H1 (cell line): Measurements from ENCODE around the gene CAMTA1. TPM values are rescaled to one million over a fixed set of nuclear protein-coding genes. Genes with fewer than 3 reads are reported as not detected.

ENCODE experiments used
- CTCF ChIA-PET: fragments of 300-600 bp; sonication (Branson Sonifier 250); formaldehyde crosslinking; loops from one replicate; lab custom pipeline; 2021; ENCODE audit not compliant: partially characterized antibody; lab: Charles Lee
- POLR2A ChIA-PET: fragments of 300-600 bp; sonication (Branson Sonifier 250); formaldehyde crosslinking; loops from one replicate; lab custom pipeline; 2021; ENCODE audit warnings: inconsistent platforms; ENCODE audit not compliant: partially characterized antibody; lab: Charles Lee
- DNase-seq, 2 experiments: peaks; one replicate each; pipeline versions ENCODE4 v3.0.0 to v3.0.0-alpha.2; 2010 to 2022; ENCODE audit warnings: low spot score in 2 of 2, low read depth in 1 of 2, mixed read lengths in 1 of 2
- FAIRE-seq: peaks from 2 replicates; lab custom pipeline; 2011; peaks lifted over from hg19 to GRCh38; lab: Jason Lieb, UNC
- H2AFZ ChIP-seq: 2 replicates; pipeline ENCODE4 v1.8.1; 2012; ENCODE audit warnings: low read length, inconsistent platforms
- H2AK5ac ChIP-seq: 2 replicates; pipeline ENCODE4 v1.6.1; 2013; ENCODE audit warnings: low read depth, low read length
- H2BK120ac ChIP-seq: replicated peaks from 2 replicates; pipeline ENCODE3; 2013; ENCODE audit warnings: low read depth, low read length, inconsistent platforms
- H2BK12ac ChIP-seq: 2 replicates; pipeline ENCODE4 v1.6.1; 2013; ENCODE audit warnings: low read depth, low read length
- H2BK15ac ChIP-seq: 2 replicates; pipeline ENCODE4 v1.6.1; 2013; ENCODE audit warnings: low read length
- H2BK20ac ChIP-seq: 2 replicates; pipeline ENCODE4 v1.6.1; 2013; ENCODE audit warnings: low read length
- H2BK5ac ChIP-seq: 2 replicates; pipeline ENCODE4 v1.6.1; 2013; ENCODE audit warnings: low read depth, low read length
- H3K14ac ChIP-seq: 2 replicates; pipeline ENCODE4 v1.6.1; 2013; ENCODE audit warnings: inconsistent platforms; ENCODE audit not compliant: insufficient read length
- H3K18ac ChIP-seq: 2 replicates; pipeline ENCODE4 v1.6.1; 2013; ENCODE audit warnings: low read length; ENCODE audit errors: extremely low read depth
- H3K23ac ChIP-seq: 2 replicates; pipeline ENCODE4 v1.6.1; 2013; ENCODE audit warnings: inconsistent platforms; ENCODE audit not compliant: insufficient read length
- H3K23me2 ChIP-seq: 2 replicates; pipeline ENCODE4 v1.6.1; 2013; ENCODE audit warnings: low read depth, low read length
- H3K27ac ChIP-seq: 2 replicates; pipeline ENCODE4 v1.6.1; 2011; ENCODE audit warnings: low read depth, low read length, inconsistent platforms
- H3K27me3 ChIP-seq, 4 experiments: replicated peaks in 1 of 4; 1 replicate in 1 of 4; 2 replicates in 3 of 4; pipeline versions ENCODE4 v1.6.1 to v1.8.1; 2011 to 2013; ENCODE audit warnings: low read length in 3 of 4, mild to moderate bottlenecking in 3 of 4, inconsistent platforms in 2 of 4, mixed read lengths in 2 of 4, moderate library complexity in 1 of 4; ENCODE audit not compliant: control insufficient read depth in 3 of 4, insufficient read depth in 3 of 4; ENCODE audit errors: extremely low read depth in 1 of 4
- H3K36me3 ChIP-seq, 4 experiments: 2 replicates each; pipeline versions ENCODE4 v1.6.1 to v1.8.1; 2011 to 2013; ENCODE audit warnings: mild to moderate bottlenecking in 4 of 4, low read length in 3 of 4, moderate library complexity in 2 of 4, control low read depth in 1 of 4, inconsistent platforms in 1 of 4; ENCODE audit not compliant: insufficient read depth in 4 of 4, control insufficient read depth in 2 of 4
- H3K4ac ChIP-seq: replicated peaks from 2 replicates; pipeline ENCODE3; 2013; ENCODE audit warnings: low read length, low read depth, mixed read lengths, inconsistent platforms; ENCODE audit not compliant: insufficient read length
- H3K4me1 ChIP-seq, 4 experiments: replicated peaks in 1 of 4; 1 replicate in 1 of 4; 2 replicates in 3 of 4; pipeline versions ENCODE4 v1.6.1 to v1.8.1; 2011 to 2013; ENCODE audit warnings: low read length in 3 of 4, inconsistent platforms in 2 of 4, mixed read lengths in 1 of 4; ENCODE audit not compliant: insufficient read depth in 4 of 4, control insufficient read depth in 3 of 4
- H3K4me2 ChIP-seq, 2 experiments: 2 replicates each; pipeline versions ENCODE4 v1.6.1 to v1.8.1; 2011 to 2013; ENCODE audit warnings: low read depth in 2 of 2, low read length in 2 of 2, control low read depth in 1 of 2, inconsistent platforms in 1 of 2, mild to moderate bottlenecking in 1 of 2; ENCODE audit not compliant: insufficient read depth in 1 of 2
- H3K4me3 ChIP-seq, 4 experiments: fragments of 200-600, 300-600 bp in 1 of 4; sonication (generic), shearing (Covaris generic), sonication (Bioruptor Twin) in 1 of 4; 2 replicates each; pipeline versions ENCODE4 v1.5.1 to v1.8.1; 2011 to 2016; ENCODE audit warnings: low read length in 4 of 4, low read depth in 3 of 4, control low read depth in 2 of 4, inconsistent platforms in 2 of 4, mild to moderate bottlenecking in 2 of 4, mixed read lengths in 1 of 4, moderate library complexity in 1 of 4; ENCODE audit not compliant: insufficient read depth in 2 of 4; ENCODE audit errors: extremely low read depth in 1 of 4
- H3K56ac ChIP-seq: replicated peaks from 2 replicates; pipeline ENCODE3; 2013; ENCODE audit warnings: low read depth, mild to moderate bottlenecking, mixed read lengths, low read length, inconsistent platforms; ENCODE audit not compliant: insufficient read length
- H3K79me1 ChIP-seq: 2 replicates; pipeline ENCODE4 v1.6.1; 2013; ENCODE audit warnings: low read depth, low read length, control low read depth
- H3K79me2 ChIP-seq, 2 experiments: 2 replicates each; pipeline versions ENCODE4 v1.6.1 to v1.8.1; 2012 to 2013; ENCODE audit warnings: low read length in 2 of 2, mild to moderate bottlenecking in 2 of 2, inconsistent platforms in 1 of 2; ENCODE audit not compliant: insufficient read depth in 2 of 2, control insufficient read depth in 1 of 2
- H3K9ac ChIP-seq, 4 experiments: replicated peaks in 1 of 4; 1 replicate in 1 of 4; 2 replicates in 3 of 4; pipeline versions ENCODE4 v1.6.1 to v1.8.1; 2011 to 2013; ENCODE audit warnings: low read depth in 3 of 4, low read length in 3 of 4, control low read depth in 2 of 4, mild to moderate bottlenecking in 2 of 4, moderate library complexity in 2 of 4, inconsistent platforms in 1 of 4; ENCODE audit errors: extremely low read depth in 1 of 4
- H3K9me3 ChIP-seq, 2 experiments: 2 replicates each; pipeline versions ENCODE4 v1.6.1 to v1.8.1; 2012 to 2013; ENCODE audit warnings: mild to moderate bottlenecking in 2 of 2, moderate library complexity in 2 of 2, control low read depth in 1 of 2, inconsistent platforms in 1 of 2, low read depth in 1 of 2, low read length in 1 of 2, mixed read lengths in 1 of 2; ENCODE audit not compliant: insufficient read depth in 2 of 2
- H4K20me1 ChIP-seq, 2 experiments: replicated peaks in 1 of 2; 2 replicates each; pipeline versions ENCODE3 to v1.8.1; 2011 to 2013; ENCODE audit warnings: inconsistent platforms in 2 of 2, low read length in 2 of 2, mild to moderate bottlenecking in 1 of 2; ENCODE audit not compliant: insufficient read depth in 2 of 2, control insufficient read depth in 1 of 2
- H4K5ac ChIP-seq: 2 replicates; pipeline ENCODE4 v1.6.1; 2013; ENCODE audit warnings: low read length, low read depth, mixed read lengths, inconsistent platforms; ENCODE audit not compliant: insufficient read length
- H4K8ac ChIP-seq: 2 replicates; pipeline ENCODE4 v1.8.0; 2013; ENCODE audit warnings: mild to moderate bottlenecking, moderate library complexity, low read length, inconsistent platforms; ENCODE audit not compliant: insufficient read depth; ENCODE audit errors: extremely low read depth
- H4K91ac ChIP-seq: replicated peaks from 2 replicates; pipeline ENCODE3; 2013; ENCODE audit warnings: low read length, mixed read lengths, inconsistent platforms; ENCODE audit not compliant: insufficient read length
- ASH2L ChIP-seq: fragments of 200-600, 300-600 bp; sonication (generic); IDR thresholded peaks from one replicate; pipeline ENCODE4 v1.7.1; 2017; ENCODE audit warnings: low read length
- JUN ChIP-seq: IDR thresholded peaks from 2 replicates; pipeline ENCODE4 v1.6.1; 2011; ENCODE audit warnings: low read depth, mild to moderate bottlenecking, improper control_type of control experiment, low read length
- KDM1A ChIP-seq: fragments of 200-600, 300-600 bp; sonication (generic); IDR thresholded peaks from 2 replicates; pipeline ENCODE4 v1.7.1; 2016; ENCODE audit warnings: mild to moderate bottlenecking, low read length, borderline replicate concordance
- PHF8 ChIP-seq: fragments of 200-600 bp; sonication (generic); conservative IDR thresholded peaks from 2 replicates; pipeline ENCODE4 v1.7.1; 2012; ENCODE audit warnings: low read depth, mild to moderate bottlenecking, inconsistent platforms, low read length, moderate library complexity
- SIN3A ChIP-seq, 2 experiments: IDR thresholded peaks in 1 of 2; conservative IDR thresholded peaks in 1 of 2; 2 replicates each; pipeline ENCODE4 v1.6.1; 2011 to 2012; ENCODE audit warnings: low read length in 2 of 2, improper control_type of control experiment in 1 of 2, low read depth in 1 of 2, mild to moderate bottlenecking in 1 of 2
- SIRT6 ChIP-seq: IDR thresholded peaks from one replicate; pipeline ENCODE4 v1.7.1; 2012; ENCODE audit warnings: low read length, inconsistent platforms
- SIX5 ChIP-seq: IDR thresholded peaks from 2 replicates; pipeline ENCODE4 v1.6.1; 2011; ENCODE audit warnings: mild to moderate bottlenecking, low read depth, low read length
- SP1 ChIP-seq: IDR thresholded peaks from 2 replicates; pipeline ENCODE4 v1.6.1; 2011; ENCODE audit warnings: low read depth, low read length
- TAF7 ChIP-seq: optimal IDR thresholded peaks from 2 replicates; pipeline ENCODE3; 2011; ENCODE audit warnings: low read depth, mild to moderate bottlenecking, inconsistent platforms, low read length, moderate library complexity, borderline replicate concordance
- TBP ChIP-seq: IDR thresholded peaks from 2 replicates; pipeline ENCODE4 v1.6.1; 2011; ENCODE audit warnings: low read depth, low read length, improper control_type of control experiment
- WGBS, 2 experiments: shearing (Covaris generic) in 1 of 2; methylation state at CpG; one replicate each; pipeline versions ENCODE4 v1.1.6 to v1.1.7; 2013 to 2015; ENCODE audit warnings: low lambda C conversion rate in 2 of 2, mixed read lengths in 2 of 2, inconsistent platforms in 1 of 2, low coverage in 1 of 2, missing lambda C conversion rate in 1 of 2; ENCODE audit not compliant: insufficient replicate concordance in 2 of 2, insufficient coverage in 1 of 2, insufficient read length in 1 of 2; ENCODE audit errors: extremely low coverage in 1 of 2, missing lambda C conversion rate in 1 of 2; 5-methylcytosine and 5-hydroxymethylcytosine counted together
- polyA plus RNA-seq, 7 experiments: library from polyadenylated mRNA; depleted of rRNA in 3 of 7; stranded (reverse) in 5 of 7; unstranded in 2 of 7; fragments of >200 nt in 5 of 7; fragments of 200-250 nt in 2 of 7; gene quantifications; 1 replicate in 5 of 7; 2 replicates in 1 of 7; 4 replicates in 1 of 7; pipeline versions ENCODE4 v1.2.1 to v1.2.3, GENCODE V29; 2011 to 2013; ENCODE audit warnings: missing spikeins in 2 of 7, mixed read lengths in 2 of 7
- total RNA-seq: library from RNA; stranded (reverse); fragmentation: NEBNext Ultra II Directional; extraction: Animal tissue kit (Norgen Biotek cat#: 25700); gene quantifications from 2 replicates; pipeline ENCODE4 v1.2.1, GENCODE V29; 2021
- TF ChIP-seq, protein P1 (sequence below): IDR thresholded peaks from 2 replicates; pipeline ENCODE4 v1.6.1; 2012; ENCODE audit warnings: inconsistent platforms
- TF ChIP-seq, protein P2 (sequence below): IDR thresholded peaks from 2 replicates; pipeline ENCODE4 v1.6.1; 2011; ENCODE audit warnings: low read length, improper control_type of control experiment

CAMTA1 gene
- total and polyA plus RNA-seq, 2 of the 8 experiments (the other 6 are each of a cell fraction or from before 2014, with no cell fraction given) = 65.0 to 119 TPM

DNA sequence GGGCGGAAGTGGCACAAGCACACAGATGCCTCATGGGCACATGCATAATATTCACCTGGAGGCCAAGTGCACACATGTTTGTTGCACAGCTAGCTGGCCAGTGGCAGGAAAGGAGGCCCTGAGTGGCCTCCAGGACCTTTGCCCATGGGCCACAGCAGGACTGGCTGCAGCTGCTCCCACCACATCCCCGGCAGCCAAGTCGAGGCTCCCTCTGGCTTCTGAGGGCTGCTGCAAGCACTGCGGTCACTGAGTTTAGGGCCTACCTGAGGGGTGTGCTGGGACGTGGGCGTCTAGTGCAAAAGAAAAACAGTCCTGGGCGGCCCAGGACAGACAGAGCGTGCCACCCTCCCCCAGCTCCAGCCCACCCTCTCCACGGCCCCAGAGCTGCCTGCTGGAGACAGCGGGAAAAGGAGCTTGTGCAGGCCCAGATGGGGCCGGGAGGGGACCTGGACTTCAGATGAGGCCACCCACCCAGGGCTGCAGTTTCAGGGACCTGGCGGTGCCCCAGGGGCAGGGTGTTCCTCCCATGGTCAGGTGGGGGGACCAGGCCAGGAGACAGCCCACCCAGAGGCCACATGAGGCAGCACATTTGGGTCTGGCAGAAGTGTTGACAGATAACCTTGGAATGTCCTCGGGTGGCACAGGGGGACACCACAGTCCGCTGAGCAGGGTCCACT, 720.0 kb downstream of the CAMTA1 start:
- POLR2A ChIA-PET = no interaction called here
- H3K27ac ChIP-seq = no peak overlapping the region
- peaks cover 0 to 1% of the 10 kb centered on the region in 2 experiments for H4K20me1 ChIP-seq
- no peak for FAIRE-seq
- H4K91ac ChIP-seq = no peak overlapping the region
- DNase-seq = no peak
- no peaks in the 10 kb centered on the region for H3K79me1 ChIP-seq
- no peak overlapping the region for H3K4ac ChIP-seq
- H3K4me2 ChIP-seq = no peak overlapping the region
- H3K23ac ChIP-seq = no peak overlapping the region
- H3K79me2 ChIP-seq = no peaks in the 10 kb centered on the region
- H3K4me1 ChIP-seq = peaks cover 0 to 9% (median 5%) of the 10 kb centered on the region in 4 experiments; a peak in 5 of 7 replicates
- no peak overlapping the region for H3K56ac ChIP-seq
- WGBS, 2 experiments = 96% methylated on average over 12 of the region's 14 CpGs; no CpG with 5 or more reads in 1 of the 2 experiments
- no peak overlapping the region for H4K5ac ChIP-seq
- no peak overlapping the region for H3K4me3 ChIP-seq
- no peak overlapping the region for H2BK5ac ChIP-seq
- H4K8ac ChIP-seq = no peak overlapping the region
- CTCF ChIA-PET = interaction anchor here (1.3 kb wide), 1 partner anchor 51 kb away, joined by 3 read pairs; no protein-coding TSS in a partner anchor
- H2AK5ac ChIP-seq = no peak overlapping the region
- H2BK12ac ChIP-seq = no peak overlapping the region
- no peak overlapping the region for H3K14ac ChIP-seq
- H3K9ac ChIP-seq = no peak overlapping the region
- no peaks in the 10 kb centered on the region for H3K27me3 ChIP-seq
- H3K18ac ChIP-seq = no peak overlapping the region
- peaks cover 9% of the 10 kb centered on the region; the same call in 1 of the 2 replicates for H3K23me2 ChIP-seq
- no peaks in the 10 kb centered on the region for H3K36me3 ChIP-seq
- H2BK20ac ChIP-seq = no peak overlapping the region
- no peak overlapping the region for H2BK15ac ChIP-seq
- no peaks in the 10 kb centered on the region for H3K9me3 ChIP-seq
- no peak overlapping the region for H2BK120ac ChIP-seq
- no peak overlapping the region for H2AFZ ChIP-seq
- TF ChIP-seq SP1 = no peak
- TF ChIP-seq ASH2L = no peak
- no peak for TF ChIP-seq KDM1A
- TF ChIP-seq SIX5 = no peak
- TF ChIP-seq, protein P1, sequence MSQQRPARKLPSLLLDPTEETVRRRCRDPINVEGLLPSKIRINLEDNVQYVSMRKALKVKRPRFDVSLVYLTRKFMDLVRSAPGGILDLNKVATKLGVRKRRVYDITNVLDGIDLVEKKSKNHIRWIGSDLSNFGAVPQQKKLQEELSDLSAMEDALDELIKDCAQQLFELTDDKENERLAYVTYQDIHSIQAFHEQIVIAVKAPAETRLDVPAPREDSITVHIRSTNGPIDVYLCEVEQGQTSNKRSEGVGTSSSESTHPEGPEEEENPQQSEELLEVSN = no peak
- no peak for TF ChIP-seq SIN3A (conservative IDR thresholded peaks at IDR 0.05 in 1 of 2, IDR thresholded peaks at IDR 0.05 in 1 of 2; ENCODE audit: low read depth in 1 of 2, low read length in 2 of 2)
- no peak for TF ChIP-seq PHF8
- TF ChIP-seq JUN = no peak
- TF ChIP-seq, protein P2, sequence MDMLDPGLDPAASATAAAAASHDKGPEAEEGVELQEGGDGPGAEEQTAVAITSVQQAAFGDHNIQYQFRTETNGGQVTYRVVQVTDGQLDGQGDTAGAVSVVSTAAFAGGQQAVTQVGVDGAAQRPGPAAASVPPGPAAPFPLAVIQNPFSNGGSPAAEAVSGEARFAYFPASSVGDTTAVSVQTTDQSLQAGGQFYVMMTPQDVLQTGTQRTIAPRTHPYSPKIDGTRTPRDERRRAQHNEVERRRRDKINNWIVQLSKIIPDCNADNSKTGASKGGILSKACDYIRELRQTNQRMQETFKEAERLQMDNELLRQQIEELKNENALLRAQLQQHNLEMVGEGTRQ = no peak
- TF ChIP-seq TAF7 = no peak
- no peak for TF ChIP-seq SIRT6
- no peak for TF ChIP-seq TBP
